Glomerular visceral epithelial cell (primary cell): ENCODE results near the gene PJVK.
"Not testable (repeated sequence)": the region's sequence is repeated elsewhere in the genome, so short reads cannot be mapped to it uniquely, and the experiment has no call there.

Experiments
- DNase-seq: peaks from one replicate; pipeline ENCODE4 v3.0.0-alpha.2; 2016; ENCODE audit errors: extremely low spot score

The PJVK gene

DNA sequence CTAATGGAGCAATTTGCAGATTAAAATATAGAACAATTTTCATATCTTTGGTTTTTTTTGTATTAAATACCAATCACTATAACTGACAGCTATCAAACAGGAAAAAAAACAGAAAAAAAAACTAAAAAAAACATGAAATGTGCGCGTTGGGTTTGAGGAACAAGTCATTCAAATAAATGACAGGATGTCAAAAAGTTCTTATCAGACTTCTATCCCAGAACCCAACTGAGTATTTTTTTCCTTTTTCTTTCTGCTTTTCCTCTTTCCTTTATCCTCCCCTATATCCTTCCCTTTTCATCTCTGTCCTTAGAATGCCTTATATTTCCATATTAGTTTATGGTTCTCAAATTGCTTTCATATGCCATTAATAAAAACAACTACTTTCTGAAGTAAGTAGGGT is 14.5 kb upstream of the PJVK start:
- no peak for DNase-seq

DNA sequence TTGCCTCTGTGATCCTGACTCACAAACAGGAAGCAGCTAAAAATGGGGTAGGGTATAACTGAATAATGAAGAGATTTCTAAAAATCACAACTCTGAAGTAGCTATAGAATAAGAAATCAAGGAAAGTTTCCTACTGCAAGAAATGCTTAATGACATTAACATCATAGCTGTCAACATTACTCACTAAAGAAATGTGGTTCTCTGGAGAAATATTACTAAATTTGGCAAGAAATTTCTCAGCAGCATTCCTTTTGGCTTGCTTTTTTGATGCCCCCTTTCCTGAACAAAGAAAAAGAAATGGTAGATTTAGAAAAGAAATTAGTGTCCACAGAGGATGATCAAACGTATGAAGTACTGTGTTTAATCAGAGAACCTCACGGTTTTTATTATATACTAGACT is 9.8 kb upstream of the PJVK start:
- DNase-seq = no peak

GRCh38 chr2:178448968-178449661 is 2.1 kb upstream of the PJVK start:
- DNase-seq = no peak

DNA sequence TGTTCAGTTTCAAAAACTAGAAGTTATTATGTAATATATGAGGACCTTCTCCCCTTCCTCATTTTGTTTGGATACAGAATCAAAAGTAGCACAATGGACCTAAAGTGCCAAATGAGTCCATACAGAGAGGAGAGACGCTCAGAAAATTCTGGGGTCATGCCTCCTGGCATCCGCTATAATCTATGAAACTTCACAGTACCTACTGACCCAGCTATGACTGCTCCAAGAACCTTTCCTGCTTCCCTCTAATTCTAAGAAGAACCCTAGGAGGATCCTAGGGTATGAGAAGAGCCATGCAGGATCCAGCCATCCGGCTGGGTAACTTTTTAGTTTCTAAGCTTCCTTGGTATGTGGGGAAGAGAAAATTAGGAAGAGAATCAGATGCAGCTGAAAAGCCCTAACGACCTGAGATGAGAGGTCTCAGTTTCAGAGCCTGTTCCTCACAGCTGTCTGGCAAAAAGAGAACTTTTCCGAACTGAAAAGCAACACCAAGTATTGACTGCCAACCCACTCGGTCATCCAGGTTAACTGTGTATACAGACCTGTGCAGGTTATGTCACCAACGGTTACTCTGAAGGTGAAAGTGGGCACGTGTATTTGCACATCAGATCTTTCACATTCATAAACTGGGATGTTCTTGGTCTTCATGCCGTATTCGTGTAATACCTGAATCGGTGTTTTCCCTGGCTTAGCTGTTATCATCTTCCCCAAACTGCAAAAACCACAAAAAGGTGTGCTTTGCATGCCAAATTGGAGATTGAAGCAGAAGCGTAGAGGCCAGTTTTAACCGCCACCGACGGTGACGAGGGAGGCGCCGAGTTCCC is 1.3 kb upstream of the PJVK start:
- no peak for DNase-seq

DNA sequence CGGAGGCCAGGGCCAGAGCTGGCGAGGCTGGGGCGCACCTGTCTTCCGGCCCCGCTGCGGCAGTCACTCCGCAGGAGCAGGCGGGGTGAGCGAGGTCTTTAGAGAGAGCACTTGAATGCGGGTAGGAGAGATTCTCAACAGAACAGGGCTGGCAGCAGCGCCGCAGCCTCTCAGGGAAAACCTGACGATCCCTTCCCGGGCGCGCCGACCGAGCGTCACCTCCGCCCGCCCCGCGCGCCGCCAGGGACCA is 729 bp upstream of the PJVK start:
- no peak for DNase-seq

GRCh38 chr2:178452334-178452733 is 1.2 kb downstream of the PJVK start:
- DNase-seq = no peak

DNA sequence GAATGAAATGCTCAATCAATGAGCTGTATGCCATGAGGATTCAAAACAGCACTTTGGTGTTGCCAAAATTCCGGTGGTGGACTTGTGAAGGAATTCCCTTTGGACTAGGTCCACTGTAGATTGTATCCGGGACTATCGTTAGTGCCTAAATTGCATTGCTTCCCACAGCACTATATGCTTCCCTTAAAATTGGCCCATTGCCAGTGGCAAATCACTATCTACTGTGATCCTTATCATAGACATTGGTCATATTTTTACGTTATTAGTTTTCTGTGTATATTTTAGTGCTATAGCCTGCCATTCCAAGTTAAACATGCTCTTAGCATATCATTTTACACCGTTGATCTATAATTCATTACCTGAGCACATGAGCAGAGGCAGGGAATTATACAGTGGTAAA is 1.7 kb downstream of the PJVK start:
- DNase-seq = no peak

- peak; percentile 80 for DNase-seq
Measured at GRCh38 chr2:178455947-178456346, 4.8 kb downstream of the PJVK start.

- DNase-seq = no peak
Measured at GRCh38 chr2:178457390-178457886, 6.3 kb downstream of the PJVK start.

DNA sequence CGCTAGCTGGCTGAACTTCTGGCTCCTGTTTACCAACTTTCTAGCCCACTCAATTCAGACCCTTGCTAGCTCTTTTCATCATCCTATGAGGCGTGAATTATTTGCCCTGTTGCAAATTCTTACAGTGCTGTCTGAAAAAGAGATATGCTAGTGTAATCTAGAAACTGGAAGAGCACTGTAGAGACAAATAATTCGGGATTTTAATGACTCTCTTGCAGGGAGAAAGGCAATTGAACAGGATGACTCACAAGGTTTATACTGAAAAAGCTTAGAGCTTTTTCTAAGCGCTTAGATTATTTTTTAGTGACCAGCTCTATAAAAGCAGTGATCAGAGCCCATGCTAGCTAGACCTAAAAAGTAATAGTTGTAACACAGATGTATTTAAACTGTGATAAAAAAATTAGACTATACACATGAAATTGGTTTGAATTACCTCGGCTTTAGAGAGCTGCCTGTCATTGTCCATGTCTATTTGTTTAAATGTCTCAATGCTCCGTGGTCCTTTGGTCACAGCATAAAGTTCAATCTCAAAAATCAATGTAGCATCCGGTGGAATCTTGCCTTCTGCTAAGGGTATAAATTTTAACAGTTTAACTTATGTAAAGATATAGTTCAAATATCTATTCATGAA is 18.2 kb downstream of the PJVK start:
- no peak for DNase-seq

- not testable (repeated sequence) for DNase-seq
Measured at GRCh38 chr2:178471313-178471712, 20.1 kb downstream of the PJVK start.

DNA sequence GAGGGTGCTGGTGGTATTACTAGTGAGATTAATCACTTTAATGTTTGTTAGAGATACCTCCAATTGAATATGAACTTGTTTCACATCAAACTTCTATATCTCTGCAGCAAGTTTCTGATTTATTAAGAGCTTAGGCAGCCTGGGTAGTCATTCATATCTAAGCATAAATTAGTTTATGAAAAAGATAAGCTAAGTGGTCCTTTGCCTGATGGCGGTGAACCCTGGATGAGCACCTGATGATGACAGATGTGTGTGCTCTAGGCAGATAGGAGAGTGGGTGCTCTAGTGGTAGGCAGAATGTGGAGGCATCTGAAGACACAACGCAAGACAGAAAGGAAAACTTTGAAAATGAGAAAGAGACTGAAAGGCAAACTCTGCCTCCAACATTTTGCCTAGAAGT is 22.2 kb downstream of the PJVK start:
- no peak for DNase-seq

DNA sequence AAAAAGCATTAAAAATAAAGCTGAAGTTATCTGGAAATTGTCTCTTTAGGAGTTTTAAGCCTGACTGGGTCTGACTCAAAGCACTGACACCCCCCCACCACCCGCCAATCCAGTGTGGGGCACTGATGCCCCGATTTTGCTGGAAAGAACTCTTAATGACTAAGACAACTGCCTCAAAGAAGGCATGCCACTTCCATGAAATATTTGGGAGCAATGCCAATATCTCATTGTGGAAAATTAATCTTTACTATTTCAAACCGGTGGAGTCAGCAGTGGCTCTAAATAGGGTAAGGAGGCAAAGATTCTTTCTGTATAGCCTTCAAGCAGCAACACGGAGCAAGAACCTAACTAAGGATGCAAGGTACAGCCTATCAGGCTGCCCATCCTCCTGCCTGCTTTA is 22.8 kb downstream of the PJVK start:
- DNase-seq = peak; percentile 71

GRCh38 chr2:178474560-178474959 is 23.4 kb downstream of the PJVK start:
- no peak for DNase-seq

GRCh38 chr2:178476477-178476876 is 25.3 kb downstream of the PJVK start:
- DNase-seq = no peak

- peak; percentile 6 for DNase-seq
Measured at GRCh38 chr2:178477443-178478129, 26.4 kb downstream of the PJVK start.

DNA sequence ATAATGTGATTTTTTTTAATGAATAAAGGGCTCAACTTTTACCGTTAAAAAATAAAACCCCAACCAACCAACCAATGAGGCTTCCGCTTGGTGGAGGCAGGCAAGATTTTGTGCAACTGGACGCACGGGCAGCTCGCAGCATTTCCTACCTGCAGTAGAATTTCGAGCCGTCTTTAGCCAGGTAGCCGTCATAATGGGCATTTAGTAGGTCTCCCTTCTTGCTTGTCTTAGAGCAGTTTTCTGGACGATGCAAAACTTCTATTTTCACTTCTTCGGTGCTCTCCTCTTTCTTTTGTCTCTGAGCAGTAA is 26.9 kb downstream of the PJVK start:
- DNase-seq = no peak

DNA sequence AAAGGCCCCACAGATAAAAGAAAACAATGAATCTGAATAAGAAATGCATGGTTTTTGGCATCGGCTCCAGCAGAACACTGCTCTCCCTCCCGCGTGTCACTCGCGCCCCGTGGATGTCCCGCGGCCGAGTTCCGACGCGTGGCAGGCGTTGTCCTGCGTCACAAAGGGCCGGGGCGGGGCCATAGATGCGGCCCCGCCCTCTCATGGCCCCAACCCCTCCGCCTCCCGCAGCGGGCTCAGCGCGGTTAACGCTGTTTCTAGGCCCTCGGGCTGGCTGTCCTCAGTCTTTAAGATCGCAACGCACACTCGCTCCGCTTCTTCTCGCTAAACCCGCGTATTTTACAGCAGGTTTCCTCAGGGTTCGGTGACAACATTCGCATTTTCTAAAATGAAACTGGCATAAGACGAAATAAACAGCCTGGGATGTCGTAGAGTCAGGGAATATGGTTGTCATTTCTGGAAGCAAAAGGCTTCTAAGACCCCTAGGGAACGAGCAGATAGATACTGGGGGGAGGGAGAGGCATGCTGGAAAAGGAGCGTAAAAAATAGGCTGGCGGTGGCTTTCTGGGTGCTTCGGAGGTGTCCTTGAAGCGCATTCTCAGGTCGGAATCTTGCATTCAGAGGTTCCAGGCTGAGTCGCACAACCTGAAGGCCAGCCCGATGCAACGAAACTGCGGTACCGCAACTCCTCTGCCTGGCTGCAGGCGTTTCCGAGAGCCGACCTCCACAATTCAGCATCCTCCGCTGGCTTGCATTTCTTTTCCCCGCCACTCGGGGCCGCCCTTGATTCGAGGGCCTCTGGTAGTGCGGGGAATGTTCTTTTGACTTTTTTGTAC is 27.5 kb downstream of the PJVK start, which contains the start of gene FKBP7:
Gene FKBP7, minus strand, starts transcription at position 162 of the 836 bp plus-strand sequence. Its CDS starts 101 bp downstream, at position 61.
- DNase-seq = peak; percentile 83

- DNase-seq = no peak
Measured at GRCh38 chr2:178479275-178479616, 28.1 kb downstream of the PJVK start.

DNA sequence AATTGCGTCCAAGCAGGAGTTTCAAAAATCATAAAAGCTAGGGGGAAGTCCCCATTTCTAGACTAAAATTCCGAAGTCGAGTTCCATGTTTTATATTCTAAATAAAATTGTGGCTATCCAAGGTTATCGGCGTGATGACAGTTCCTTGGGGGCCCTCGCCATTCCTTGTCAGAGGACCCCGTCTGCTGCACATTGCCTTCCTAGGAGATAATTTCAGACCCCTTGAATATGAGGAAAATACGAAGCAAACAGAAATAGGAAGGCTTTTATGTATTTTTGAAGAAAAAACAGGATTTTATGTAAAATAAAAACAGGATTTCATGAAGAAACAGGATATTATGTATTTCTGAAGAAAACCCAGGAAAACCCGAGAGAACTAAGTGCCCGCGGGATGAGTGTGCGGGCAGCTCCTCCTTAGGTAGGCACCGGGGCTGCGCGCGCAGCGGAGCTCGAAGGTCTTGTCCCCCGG is 28.6 kb downstream of the PJVK start:
- DNase-seq = no peak
